Measurements from ENCODE around the gene ACP2.

The ACP2 gene

GRCh38 chr11:47289856-47290255, 41.2 kb upstream of the ACP2 start:
- Histone ChIP-seq H3K27ac (ENCODE audit: low read depth, low read length, poor library complexity, severe bottlenecking) (no peak overlapping the region), H3K79me2 (ENCODE audit: insufficient read depth, low read length) (no peaks in the 10 kb centered on the region), H3F3A (ENCODE audit: insufficient read depth, low read length) (no peaks in the 10 kb centered on the region), H3K9me2 (ENCODE audit: low read depth, low read length) (no peaks in the 10 kb centered on the region), H3K9ac (ENCODE audit: low read length) (no peak overlapping the region), H3K36me3 (ENCODE audit: insufficient read depth, low read length) (peaks cover 85% of the 10 kb centered on the region), H2AFZ (ENCODE audit: low read length) (no peak overlapping the region), H3K27me3 (ENCODE audit: insufficient read depth, low read length) (no peaks in the 10 kb centered on the region), H3K4me3 (ENCODE audit: low read depth, low read length, poor library complexity, severe bottlenecking) (no peak overlapping the region), H3K9me3 (ENCODE audit: low read length) (no peaks in the 10 kb centered on the region), H4K20me1 (ENCODE audit: insufficient read depth, low read length) (no peaks in the 10 kb centered on the region), H3K4me2 (ENCODE audit: low read length) (no peak overlapping the region), H3K4me1 (ENCODE audit: insufficient read depth, low read length, severe bottlenecking) (no peaks in the 10 kb centered on the region)
- no peak for TF ChIP-seq CTCF (IDR thresholded peaks at IDR 0.05; ENCODE audit: low read length)
- no peak for TF ChIP-seq EZH2 (IDR thresholded peaks at IDR 0.05; ENCODE audit: borderline replicate concordance, low read length)

- H3K9me2 ChIP-seq (ENCODE audit: low read depth, low read length): no peaks in the 10 kb centered on the region
- TF ChIP-seq CTCF (IDR thresholded peaks at IDR 0.05; ENCODE audit: low read length): no peak
- no peak for TF ChIP-seq EZH2 (IDR thresholded peaks at IDR 0.05; ENCODE audit: borderline replicate concordance, low read length)
- H2AFZ ChIP-seq (ENCODE audit: low read length): no peak overlapping the region
- no peak overlapping the region for H3K4me2 ChIP-seq (ENCODE audit: low read length)
- no peak overlapping the region for H3K4me3 ChIP-seq (ENCODE audit: low read depth, low read length, poor library complexity, severe bottlenecking)
- no peak overlapping the region for H3K27ac ChIP-seq (ENCODE audit: low read depth, low read length, poor library complexity, severe bottlenecking)
- no peaks in the 10 kb centered on the region for H4K20me1 ChIP-seq (ENCODE audit: insufficient read depth, low read length)
- no peaks in the 10 kb centered on the region for H3K9me3 ChIP-seq (ENCODE audit: low read length)
- no peaks in the 10 kb centered on the region for H3K79me2 ChIP-seq (ENCODE audit: insufficient read depth, low read length)
- H3F3A ChIP-seq (ENCODE audit: insufficient read depth, low read length): no peaks in the 10 kb centered on the region
- H3K36me3 ChIP-seq (ENCODE audit: insufficient read depth, low read length): peaks cover 89% of the 10 kb centered on the region
- H3K9ac ChIP-seq (ENCODE audit: low read length): no peak overlapping the region
- H3K4me1 ChIP-seq (ENCODE audit: insufficient read depth, low read length, severe bottlenecking): no peaks in the 10 kb centered on the region
- no peaks in the 10 kb centered on the region for H3K27me3 ChIP-seq (ENCODE audit: insufficient read depth, low read length)
Observed at GRCh38 chr11:47288066-47288465, 39.5 kb upstream of the ACP2 start.

- Histone ChIP-seq H3K9me2 (ENCODE audit: low read depth, low read length) (no peaks in the 10 kb centered on the region), H3K9ac (ENCODE audit: low read length) (no peak overlapping the region), H2AFZ (ENCODE audit: low read length) (no peak overlapping the region), H3K4me3 (ENCODE audit: low read depth, low read length, poor library complexity, severe bottlenecking) (no peak overlapping the region), H3K79me2 (ENCODE audit: insufficient read depth, low read length) (no peaks in the 10 kb centered on the region), H4K20me1 (ENCODE audit: insufficient read depth, low read length) (no peaks in the 10 kb centered on the region), H3K27ac (ENCODE audit: low read depth, low read length, poor library complexity, severe bottlenecking) (no peak overlapping the region), H3K9me3 (ENCODE audit: low read length) (no peaks in the 10 kb centered on the region), H3F3A (ENCODE audit: insufficient read depth, low read length) (no peaks in the 10 kb centered on the region), H3K27me3 (ENCODE audit: insufficient read depth, low read length) (no peaks in the 10 kb centered on the region), H3K4me2 (ENCODE audit: low read length) (no peak overlapping the region), H3K4me1 (ENCODE audit: insufficient read depth, low read length, severe bottlenecking) (no peaks in the 10 kb centered on the region), H3K36me3 (ENCODE audit: insufficient read depth, low read length) (peaks cover 86% of the 10 kb centered on the region)
- TF ChIP-seq EZH2 (IDR thresholded peaks at IDR 0.05; ENCODE audit: borderline replicate concordance, low read length): no peak
- TF ChIP-seq CTCF (IDR thresholded peaks at IDR 0.05; ENCODE audit: low read length): no peak
Observed at GRCh38 chr11:47285969-47286770, 37.6 kb upstream of the ACP2 start.
